Omental fat pad (tissue), 4 donors: ENCODE data around the gene TTLL11. TPM values are rescaled to one million over a fixed set of nuclear protein-coding genes. Genes with fewer than 3 reads are reported as not detected.
"Not testable (repeated sequence)": the region's sequence is repeated elsewhere in the genome, so short reads cannot be mapped to it uniquely, and the experiment has no call there.

Experiments used
- ATAC-seq: fragments of 150-250 bp; one replicate; pipeline ENCODE4 v1.9.1; 2016; ENCODE audit warnings: mild to moderate bottlenecking, moderate library complexity; ENCODE audit not compliant: low FRiP score
- DNase-seq: peaks from one replicate; pipeline ENCODE4 v3.0.0-alpha.2; 2019; ENCODE audit warnings: low spot score
- CTCF ChIP-seq, 3 donors: fragments of 450-650 bp; IDR thresholded peaks; one replicate each; pipeline ENCODE4 v1.5.1; 2016 to 2017; ENCODE audit warnings: antibody characterized with exemption in 3 of 3, mild to moderate bottlenecking in 3 of 3, moderate library complexity in 2 of 3
- total RNA-seq, 4 donors: library from RNA; depleted of rRNA; stranded (reverse); fragments of >200 nt; gene quantifications; one replicate each; pipeline ENCODE4 v1.1.0, GENCODE V29; 2016

TTLL11 gene
- total RNA-seq, 4 donors from 2014 or later, result 7.0 to 16.0 (median 10.2) TPM

GRCh38 chr9:121984726-121985402, 108.2 kb downstream of the TTLL11 start:
- DNase-seq (no peak), ATAC-seq (no peak)
- no peak for TF ChIP-seq CTCF (IDR thresholded peaks at IDR 0.05)

GRCh38 chr9:121983736-121984135, 109.4 kb downstream of the TTLL11 start:
- ATAC-seq (no peak), DNase-seq (no peak)
- no peak for TF ChIP-seq CTCF (IDR thresholded peaks at IDR 0.05)

GRCh38 chr9:121981118-121981883, 111.8 kb downstream of the TTLL11 start:
- TF ChIP-seq CTCF (IDR thresholded peaks at IDR 0.05), result no peak
- ATAC-seq (no peak), DNase-seq (no peak)

- ATAC-seq, DNase-seq: not testable (repeated sequence)
These were observed 112.4 kb downstream of the TTLL11 start for GRCh38 chr9:121980665-121981064.

GRCh38 chr9:121979736-121980135, 113.4 kb downstream of the TTLL11 start:
- DNase-seq (no peak), ATAC-seq (no peak)
- no peak for TF ChIP-seq CTCF (IDR thresholded peaks at IDR 0.05)

GRCh38 chr9:121976751-121977150, 116.4 kb downstream of the TTLL11 start:
- DNase-seq, result no peak
- ATAC-seq, result no peak
- no peak for TF ChIP-seq CTCF (IDR thresholded peaks at IDR 0.05)

GRCh38 chr9:121975801-121976277, 117.3 kb downstream of the TTLL11 start:
- TF ChIP-seq CTCF (IDR thresholded peaks at IDR 0.05), result no peak
- ATAC-seq, result no peak

More at GRCh38 chr9:121975801-121976277, 117.3 kb downstream of the TTLL11 start:
- DNase-seq, result no peak
